Activated naive CD4-positive, alpha-beta T cell treated with anti-CD3 and anti-CD28 coated beads, Interleukin-2, amount 50 U/mL, for 72 hours (primary cell): Measurements from ENCODE around the gene ATG4A. TPM values are rescaled to one million over a fixed set of nuclear protein-coding genes. Genes with fewer than 3 reads are reported as not detected.

ENCODE experiments used
- ATAC-seq, 2 donors: fragments of 150-1000 bp; cut with Tn5 transposase; 2 replicates each; pipeline ENCODE4 v1.10.0; 2021; ENCODE audit warnings: mild to moderate bottlenecking in 2 of 2, moderate library complexity in 2 of 2
- DNase-seq, 2 donors: peaks; one replicate each; pipeline ENCODE4 v3.0.0; 2021 to 2022; ENCODE audit warnings: low spot score in 2 of 2
- H3K27ac Mint-ChIP-seq, 2 donors: one replicate each; pipeline ENCODE4 v1.8.0; 2022; ENCODE audit warnings: mild to moderate bottlenecking in 2 of 2, mixed read lengths in 2 of 2
- H3K36me3 Mint-ChIP-seq, 2 donors: one replicate each; pipeline ENCODE4 v1.8.0; 2022; ENCODE audit warnings: mixed read lengths in 2 of 2
- H3K9me3 Mint-ChIP-seq, 2 donors: one replicate each; pipeline ENCODE4 v1.8.0; 2022; ENCODE audit warnings: mixed read lengths in 2 of 2
- total RNA-seq, 2 donors: library from RNA; stranded (reverse); gene quantifications; one replicate each; pipeline ENCODE4 v1.2.3, GENCODE V29; 2022

The ATG4A gene, protein sequence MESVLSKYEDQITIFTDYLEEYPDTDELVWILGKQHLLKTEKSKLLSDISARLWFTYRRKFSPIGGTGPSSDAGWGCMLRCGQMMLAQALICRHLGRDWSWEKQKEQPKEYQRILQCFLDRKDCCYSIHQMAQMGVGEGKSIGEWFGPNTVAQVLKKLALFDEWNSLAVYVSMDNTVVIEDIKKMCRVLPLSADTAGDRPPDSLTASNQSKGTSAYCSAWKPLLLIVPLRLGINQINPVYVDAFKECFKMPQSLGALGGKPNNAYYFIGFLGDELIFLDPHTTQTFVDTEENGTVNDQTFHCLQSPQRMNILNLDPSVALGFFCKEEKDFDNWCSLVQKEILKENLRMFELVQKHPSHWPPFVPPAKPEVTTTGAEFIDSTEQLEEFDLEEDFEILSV
- 10 to 100 TPM in 1 of 2 donors, 1 to 10 TPM in 1; 6.7 to 24.3 TPM for total RNA-seq

DNA sequence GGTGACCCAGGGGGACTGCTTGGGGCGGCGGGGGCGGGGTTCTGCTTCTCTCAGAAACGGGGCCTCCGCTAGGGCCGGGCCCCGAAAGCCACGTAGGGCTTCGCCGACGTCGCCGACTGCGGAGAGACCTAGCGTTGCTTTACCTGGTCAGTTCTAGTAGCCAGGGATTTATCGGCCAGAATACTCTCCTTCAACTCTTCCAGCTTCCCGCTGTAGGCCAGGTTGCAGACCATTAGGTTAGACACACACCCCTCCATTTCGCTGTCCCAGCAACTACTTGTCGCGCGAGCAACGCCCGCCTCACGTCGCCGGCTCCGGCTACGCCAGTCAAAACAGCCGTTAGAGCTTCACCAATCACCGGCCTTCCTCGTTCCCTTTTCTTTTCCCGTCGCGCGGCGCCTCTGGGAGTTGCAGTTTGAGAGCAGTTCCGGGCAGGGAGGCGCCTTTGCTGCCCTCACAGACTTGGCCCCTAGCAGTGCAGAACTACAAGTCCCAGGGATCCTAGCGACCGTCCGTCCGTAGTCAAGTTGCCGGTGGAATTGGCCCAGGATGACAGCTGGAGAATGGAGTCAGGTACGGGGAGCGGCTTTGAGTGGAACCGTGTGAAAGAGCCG, at the start of gene ATG4A, which contains the start of gene PSMD10:
Gene ATG4A, plus strand, starts transcription at position 515 of the 614 bp plus-strand sequence. Its CDS starts 49 bp downstream, at position 564.
Gene PSMD10, minus strand, starts transcription at position 279 of the 614 bp plus-strand sequence. Its CDS starts 22 bp downstream, at position 257.
- Mint-ChIP-seq H3K27ac (no peak within 1 kb of the TSS), H3K36me3 (peaks cover 0 to 4% of the 10 kb centered on the region in 2 donors), H3K9me3 (no peaks in the 10 kb centered on the region)
- DNase-seq (peak; percentile 80 to 87), ATAC-seq (peak; percentile 95 to 96)

- Mint-ChIP-seq H3K27ac (no peak within 1 kb of the TSS), H3K36me3 (no peaks in the 10 kb centered on the region), H3K9me3 (peaks cover 0 to 6% of the 10 kb centered on the region in 2 donors)
- DNase-seq (no peak), ATAC-seq (no peak)
These were observed 46.9 kb upstream of the ATG4A start, which contains the start of gene VSIG1 for GRCh38 chrX:108044554-108045256. Gene VSIG1, plus strand, starts transcription at chrX:108045065. Its CDS starts 66 bp downstream, at chrX:108045131.

- no peak overlapping the region for H3K27ac Mint-ChIP-seq
These were observed 41.9 kb upstream of the ATG4A start for GRCh38 chrX:108049649-108050048.

GRCh38 chrX:108053218-108053617, 38.4 kb upstream of the ATG4A start:
- peak; percentile 79 to 92 for ATAC-seq
- H3K36me3 Mint-ChIP-seq = no peaks in the 10 kb centered on the region
- no peak for DNase-seq
- no peak overlapping the region for H3K27ac Mint-ChIP-seq
- no peaks in the 10 kb centered on the region for H3K9me3 Mint-ChIP-seq

More at GRCh38 chrX:108049649-108050048, 41.9 kb upstream of the ATG4A start:
- DNase-seq = no peak
- no peaks in the 10 kb centered on the region for H3K36me3 Mint-ChIP-seq
- ATAC-seq = no peak
- no peaks in the 10 kb centered on the region for H3K9me3 Mint-ChIP-seq

DNA sequence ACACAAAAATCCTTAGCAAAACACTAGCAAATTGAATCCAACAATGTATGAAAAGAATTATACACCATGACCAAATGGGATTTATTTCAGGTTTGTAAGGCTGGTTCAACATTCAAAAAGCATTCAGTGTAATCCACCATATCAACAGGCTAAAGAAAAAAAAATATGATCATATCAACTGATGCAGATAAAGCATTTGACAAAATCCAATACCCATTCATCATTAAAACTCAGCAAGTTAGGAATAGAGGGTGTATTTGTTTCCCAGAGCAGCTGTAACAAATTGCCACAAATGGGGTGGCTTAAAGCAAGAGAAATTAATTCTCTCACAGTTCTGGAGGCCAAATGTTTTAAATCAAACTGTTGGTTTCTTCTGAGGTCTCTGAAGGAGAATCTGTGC, 36.0 kb upstream of the ATG4A start:
- ATAC-seq (no peak), DNase-seq (no peak)
- Mint-ChIP-seq H3K9me3 (no peaks in the 10 kb centered on the region), H3K27ac (no peak overlapping the region), H3K36me3 (no peaks in the 10 kb centered on the region)

DNA sequence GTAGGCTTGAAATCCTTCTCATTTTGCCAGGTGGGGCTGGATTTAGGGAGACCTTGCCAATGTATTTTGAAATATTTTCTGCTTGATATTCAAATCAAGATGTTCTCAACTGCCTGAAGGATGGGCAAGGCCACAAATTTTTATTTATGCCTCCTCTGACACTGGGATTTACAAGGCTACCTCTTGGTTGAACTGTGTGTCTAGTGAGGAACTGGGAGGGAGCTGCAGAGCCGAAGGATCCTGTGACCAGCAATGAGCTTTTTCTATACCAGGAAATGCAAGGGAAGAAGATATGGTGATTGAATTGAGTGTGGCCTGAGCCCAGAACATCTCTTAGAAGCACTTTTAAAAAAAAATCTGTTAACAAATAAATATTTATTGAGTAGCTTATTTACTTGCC, 31.8 kb upstream of the ATG4A start:
- no peaks in the 10 kb centered on the region for H3K9me3 Mint-ChIP-seq
- H3K36me3 Mint-ChIP-seq = no peaks in the 10 kb centered on the region
- ATAC-seq (no peak), DNase-seq (no peak)
- H3K27ac Mint-ChIP-seq = no peak overlapping the region

DNA sequence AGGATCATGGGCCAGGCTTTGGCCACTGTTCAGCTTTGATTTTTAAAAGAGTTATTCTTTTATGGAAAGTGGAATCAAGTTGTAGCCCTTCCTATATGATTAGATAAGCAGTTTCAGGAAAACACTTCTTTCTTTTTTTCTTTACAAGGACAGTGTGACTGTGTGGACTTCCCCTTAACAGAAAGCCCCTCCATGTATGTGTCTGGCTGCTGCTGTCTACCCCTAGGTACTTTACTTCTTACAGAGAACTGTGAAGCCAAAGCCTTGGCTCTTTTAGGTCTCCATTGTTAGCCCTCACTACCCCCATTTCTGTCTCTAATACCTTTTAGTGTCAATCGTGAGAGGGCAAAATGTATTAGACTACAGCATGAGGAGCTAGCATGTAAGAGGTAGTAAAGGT, 27.6 kb upstream of the ATG4A start:
- no peak for DNase-seq
- ATAC-seq = no peak
- H3K36me3 Mint-ChIP-seq = no peaks in the 10 kb centered on the region
- H3K9me3 Mint-ChIP-seq = no peaks in the 10 kb centered on the region
- H3K27ac Mint-ChIP-seq = no peak overlapping the region

GRCh38 chrX:108064613-108065012, 27.0 kb upstream of the ATG4A start:
- Mint-ChIP-seq H3K9me3 (no peaks in the 10 kb centered on the region), H3K27ac (no peak overlapping the region), H3K36me3 (no peaks in the 10 kb centered on the region)
- DNase-seq (no peak), ATAC-seq (no peak)

DNA sequence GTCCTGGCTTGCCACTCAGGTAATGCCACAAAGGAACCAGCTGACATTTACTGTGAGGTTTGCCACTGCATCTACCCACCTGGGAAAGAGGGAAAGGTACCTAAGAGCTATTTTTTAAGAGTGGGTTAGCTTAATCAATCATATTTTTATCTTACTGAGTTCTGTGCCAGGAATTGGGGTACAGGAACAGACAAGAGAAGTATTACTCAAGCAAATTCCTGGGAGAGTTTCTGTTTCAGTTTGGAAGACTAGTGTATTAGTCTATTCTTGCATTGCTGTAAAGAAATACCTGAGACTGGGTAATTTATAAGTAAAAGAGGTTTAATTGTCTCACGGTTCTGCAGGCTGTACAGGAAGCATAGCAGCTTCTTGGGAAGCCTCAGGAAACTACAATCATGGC, 23.5 kb upstream of the ATG4A start:
- ATAC-seq (no peak), DNase-seq (no peak)
- no peak overlapping the region for H3K27ac Mint-ChIP-seq
- H3K9me3 Mint-ChIP-seq = no peaks in the 10 kb centered on the region
- H3K36me3 Mint-ChIP-seq = no peaks in the 10 kb centered on the region

GRCh38 chrX:108070891-108071290, 20.7 kb upstream of the ATG4A start:
- DNase-seq (no peak), ATAC-seq (peak in 1 of 2 donors; percentile 56)
- Mint-ChIP-seq H3K36me3 (no peaks in the 10 kb centered on the region), H3K27ac (no peak overlapping the region), H3K9me3 (no peaks in the 10 kb centered on the region)

DNA sequence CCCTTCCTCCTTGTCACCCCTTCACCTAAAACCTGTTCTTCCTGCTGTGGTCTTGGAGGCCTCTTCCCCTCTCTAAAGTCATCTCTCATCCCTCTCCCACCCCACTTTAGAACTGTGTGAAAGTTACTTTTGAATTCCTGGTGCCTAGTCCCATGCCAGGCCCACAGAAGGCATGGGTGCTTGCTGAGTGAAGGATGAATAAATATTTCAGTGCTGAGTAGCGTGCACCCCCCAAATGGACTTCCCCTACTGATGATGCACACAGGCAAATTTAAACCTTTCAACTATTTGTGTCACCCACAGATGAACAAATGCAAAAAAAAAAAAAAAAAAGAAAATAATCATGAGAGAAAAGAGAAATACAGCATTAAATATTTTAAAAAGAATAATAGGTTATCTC, 20.0 kb upstream of the ATG4A start:
- Mint-ChIP-seq H3K9me3 (no peaks in the 10 kb centered on the region), H3K36me3 (no peaks in the 10 kb centered on the region), H3K27ac (no peak overlapping the region)
- DNase-seq (no peak), ATAC-seq (no peak)

DNA sequence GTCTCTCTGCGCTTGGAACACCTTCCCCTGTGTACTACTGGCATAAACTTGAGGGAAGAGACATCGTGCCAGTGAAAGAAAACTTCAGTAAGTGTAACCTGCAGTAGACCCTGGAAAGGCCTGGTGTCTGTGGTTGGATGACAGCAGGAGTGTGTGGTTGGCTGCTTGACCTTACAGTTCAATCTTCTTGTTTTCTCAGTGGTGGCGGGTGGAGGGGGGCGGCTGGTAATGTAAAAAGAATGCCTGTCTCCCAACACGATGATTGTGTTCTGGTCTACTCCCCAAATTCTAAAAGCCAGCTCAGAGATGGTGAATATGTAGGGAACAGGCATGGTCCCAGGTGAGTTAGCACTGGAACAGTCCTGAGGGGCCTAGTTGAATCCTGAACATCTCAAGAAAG, 18.8 kb upstream of the ATG4A start:
- DNase-seq (no peak), ATAC-seq (no peak)
- no peaks in the 10 kb centered on the region for H3K36me3 Mint-ChIP-seq
- H3K9me3 Mint-ChIP-seq = no peaks in the 10 kb centered on the region
- H3K27ac Mint-ChIP-seq = no peak overlapping the region

- H3K36me3 Mint-ChIP-seq = no peaks in the 10 kb centered on the region
- DNase-seq (no peak), ATAC-seq (no peak)
- H3K27ac Mint-ChIP-seq = no peak overlapping the region
- H3K9me3 Mint-ChIP-seq = no peaks in the 10 kb centered on the region
These were observed 10.5 kb upstream of the ATG4A start for GRCh38 chrX:108081110-108081509.

- DNase-seq (no peak), ATAC-seq (no peak)
- Mint-ChIP-seq H3K9me3 (no peaks in the 10 kb centered on the region), H3K27ac (no peak overlapping the region), H3K36me3 (peaks cover 0 to 4% of the 10 kb centered on the region in 2 donors)
These were observed 3.8 kb upstream of the ATG4A start for GRCh38 chrX:108087792-108088191.

DNA sequence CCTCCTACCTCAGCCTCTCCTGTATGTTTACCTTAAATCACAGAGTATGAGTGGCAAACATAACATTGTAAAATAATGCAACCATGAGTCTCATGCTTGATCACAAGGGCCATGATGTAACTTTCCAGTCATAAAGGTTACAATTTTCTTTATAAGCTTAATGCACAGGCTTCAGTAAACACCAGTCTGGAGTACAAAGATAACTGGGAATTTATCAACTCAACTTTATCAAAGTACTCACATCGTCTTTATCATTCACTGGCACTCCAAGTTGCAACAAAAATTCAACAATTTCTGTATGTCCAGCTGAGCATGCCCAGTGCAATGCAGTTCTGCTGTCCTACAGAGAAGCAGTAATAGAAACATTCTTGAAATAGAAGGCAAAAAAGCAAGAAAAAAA, 3.1 kb upstream of the ATG4A start:
- Mint-ChIP-seq H3K27ac (no peak overlapping the region), H3K9me3 (no peaks in the 10 kb centered on the region), H3K36me3 (peaks cover 0 to 4% of the 10 kb centered on the region in 2 donors)
- ATAC-seq = no peak
- DNase-seq = no peak

DNA sequence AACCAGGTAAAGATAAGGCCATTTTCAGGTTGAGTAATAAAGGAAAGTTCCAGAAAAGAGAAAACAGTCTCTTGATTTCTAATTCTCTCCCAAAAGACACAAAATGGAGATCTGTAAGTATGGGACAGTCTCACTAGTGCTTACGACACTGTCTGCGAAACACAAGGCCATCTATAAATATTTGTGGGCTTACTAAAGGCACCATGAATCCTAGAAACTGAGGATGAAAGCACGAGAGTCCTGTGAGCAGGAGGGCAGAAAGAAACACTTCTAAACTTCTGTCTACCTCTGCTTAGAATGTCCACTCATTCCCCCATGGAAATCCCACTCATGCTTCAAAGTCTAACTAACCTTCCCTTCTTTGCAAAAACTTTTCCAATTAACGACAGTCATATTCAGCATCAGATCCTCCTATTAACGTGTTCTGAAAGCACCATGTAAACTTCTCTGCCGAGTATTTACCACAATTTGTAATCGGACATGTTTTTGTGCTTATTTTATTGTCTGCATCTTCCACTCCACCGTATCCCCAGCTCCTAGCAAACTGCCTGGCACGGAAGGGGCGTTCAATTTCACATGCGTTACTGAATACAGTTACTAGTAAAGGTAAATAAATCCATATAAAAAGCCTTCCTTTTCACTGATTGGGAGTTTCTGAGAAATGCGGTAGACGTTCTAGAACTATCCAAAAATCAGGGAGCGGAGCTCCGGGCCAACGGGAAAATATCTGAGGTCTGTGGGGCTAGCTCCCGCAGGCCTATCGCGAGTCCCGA, 901 bp upstream of the ATG4A start:
- no peak for ATAC-seq
- H3K36me3 Mint-ChIP-seq = peaks cover 0 to 4% of the 10 kb centered on the region in 2 donors
- H3K9me3 Mint-ChIP-seq = no peaks in the 10 kb centered on the region
- no peak overlapping the region for H3K27ac Mint-ChIP-seq
- no peak for DNase-seq
